Hepatocyte (in vitro differentiated cells): Measurements from ENCODE around the gene EGLN3.

Experiments
- EZH2 ChIP-seq: fragments of 200-600 bp; sonication (generic); IDR thresholded peaks from 2 replicates; pipeline ENCODE4 v1.6.1; 2016; ENCODE audit warnings: antibody characterized with exemption, mild to moderate bottlenecking, borderline replicate concordance
- EZH2phosphoT487 ChIP-seq: fragments of 200-600 bp; sonication (generic); IDR thresholded peaks from one replicate; pipeline ENCODE4 v1.6.1; 2018; ENCODE audit warnings: antibody characterized with exemption, mild to moderate bottlenecking, low read depth, moderate library complexity; ENCODE audit not compliant: unreplicated experiment, severe bottlenecking
- TF ChIP-seq, protein P1 (sequence below): fragments of 200-600 bp; sonication (generic); IDR thresholded peaks from 2 replicates; pipeline ENCODE4 v1.5.1; 2016; ENCODE audit warnings: antibody characterized with exemption, mild to moderate bottlenecking; ENCODE audit not compliant: poor library complexity

DNA sequence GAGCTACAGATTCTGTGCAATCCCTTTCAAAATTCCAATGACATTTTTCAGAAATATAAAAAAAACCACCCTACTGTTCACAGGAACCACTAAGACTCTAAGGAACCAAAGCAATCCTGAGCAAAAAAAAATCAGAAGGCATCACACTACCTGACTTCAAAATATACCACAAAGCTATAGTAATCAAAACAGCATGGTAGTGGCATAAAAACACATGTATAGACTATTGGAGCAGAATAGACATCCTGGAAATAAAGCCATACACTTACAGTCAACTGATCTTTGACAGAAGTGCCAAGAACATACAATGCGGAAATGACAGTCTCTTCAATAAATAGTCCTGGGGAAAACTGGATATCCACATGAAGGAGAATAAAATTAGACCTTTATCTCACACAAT, 56.5 kb downstream of the EGLN3 start:
- TF ChIP-seq, protein P1, sequence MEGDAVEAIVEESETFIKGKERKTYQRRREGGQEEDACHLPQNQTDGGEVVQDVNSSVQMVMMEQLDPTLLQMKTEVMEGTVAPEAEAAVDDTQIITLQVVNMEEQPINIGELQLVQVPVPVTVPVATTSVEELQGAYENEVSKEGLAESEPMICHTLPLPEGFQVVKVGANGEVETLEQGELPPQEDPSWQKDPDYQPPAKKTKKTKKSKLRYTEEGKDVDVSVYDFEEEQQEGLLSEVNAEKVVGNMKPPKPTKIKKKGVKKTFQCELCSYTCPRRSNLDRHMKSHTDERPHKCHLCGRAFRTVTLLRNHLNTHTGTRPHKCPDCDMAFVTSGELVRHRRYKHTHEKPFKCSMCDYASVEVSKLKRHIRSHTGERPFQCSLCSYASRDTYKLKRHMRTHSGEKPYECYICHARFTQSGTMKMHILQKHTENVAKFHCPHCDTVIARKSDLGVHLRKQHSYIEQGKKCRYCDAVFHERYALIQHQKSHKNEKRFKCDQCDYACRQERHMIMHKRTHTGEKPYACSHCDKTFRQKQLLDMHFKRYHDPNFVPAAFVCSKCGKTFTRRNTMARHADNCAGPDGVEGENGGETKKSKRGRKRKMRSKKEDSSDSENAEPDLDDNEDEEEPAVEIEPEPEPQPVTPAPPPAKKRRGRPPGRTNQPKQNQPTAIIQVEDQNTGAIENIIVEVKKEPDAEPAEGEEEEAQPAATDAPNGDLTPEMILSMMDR = no peak
- no peak for TF ChIP-seq EZH2phosphoT487
- TF ChIP-seq EZH2 = no peak
